Activated CD8-positive, alpha-beta memory T cell treated with anti-CD3 and anti-CD28 coated beads, Interleukin-2, amount 50 U/mL, for 24 hours (primary cell): ENCODE results near the gene RPS6KA5.
"Not testable (repeated sequence)": the region's sequence is repeated elsewhere in the genome, so short reads cannot be mapped to it uniquely, and the experiment has no call there.

ENCODE experiments used
- DNase-seq: peaks from one replicate; pipeline ENCODE4 v3.0.0-alpha.2; 2020; ENCODE audit errors: extremely low read depth

RPS6KA5 gene

DNA sequence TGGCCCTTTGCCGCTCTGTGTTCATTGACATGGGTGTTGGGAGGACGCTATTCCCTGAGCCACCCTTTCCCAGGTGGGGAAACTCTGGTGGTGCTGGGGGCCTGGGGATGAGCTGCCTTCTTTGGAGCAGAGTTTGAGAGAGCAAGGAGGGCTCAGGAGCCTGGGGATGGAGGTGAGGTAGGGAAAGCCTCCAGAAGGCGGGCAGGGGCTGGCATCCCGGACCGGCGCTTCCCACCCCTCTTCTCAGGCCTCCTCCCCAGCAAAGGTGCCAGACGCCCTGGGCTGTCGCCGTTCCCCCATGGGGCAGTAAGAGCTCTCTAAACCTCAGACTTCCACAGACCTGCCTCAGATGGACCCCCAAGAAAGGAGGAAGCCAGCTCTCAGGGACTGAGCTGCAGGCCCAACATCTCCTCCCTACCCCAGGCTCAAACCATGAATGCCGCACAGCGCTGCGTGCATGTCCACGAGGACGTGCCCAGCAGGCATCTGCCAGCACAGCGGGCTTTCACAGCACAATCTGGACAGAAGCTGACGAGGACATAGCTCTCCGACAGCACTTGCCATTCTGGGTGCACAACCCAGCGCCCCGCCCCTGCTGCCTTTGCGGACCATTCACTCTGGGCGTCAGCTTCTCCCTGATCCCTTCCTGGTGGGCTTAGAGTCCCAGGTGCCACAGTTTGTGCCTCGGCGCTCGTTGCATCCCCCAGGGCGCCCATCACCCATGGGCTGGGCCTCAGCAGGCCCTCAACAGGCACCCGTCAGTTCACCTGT lies 229.3 kb downstream of the RPS6KA5 start:
- no peak for DNase-seq

- no peak for DNase-seq
Measured at GRCh38 chr14:90829677-90830076, 230.8 kb downstream of the RPS6KA5 start.

DNA sequence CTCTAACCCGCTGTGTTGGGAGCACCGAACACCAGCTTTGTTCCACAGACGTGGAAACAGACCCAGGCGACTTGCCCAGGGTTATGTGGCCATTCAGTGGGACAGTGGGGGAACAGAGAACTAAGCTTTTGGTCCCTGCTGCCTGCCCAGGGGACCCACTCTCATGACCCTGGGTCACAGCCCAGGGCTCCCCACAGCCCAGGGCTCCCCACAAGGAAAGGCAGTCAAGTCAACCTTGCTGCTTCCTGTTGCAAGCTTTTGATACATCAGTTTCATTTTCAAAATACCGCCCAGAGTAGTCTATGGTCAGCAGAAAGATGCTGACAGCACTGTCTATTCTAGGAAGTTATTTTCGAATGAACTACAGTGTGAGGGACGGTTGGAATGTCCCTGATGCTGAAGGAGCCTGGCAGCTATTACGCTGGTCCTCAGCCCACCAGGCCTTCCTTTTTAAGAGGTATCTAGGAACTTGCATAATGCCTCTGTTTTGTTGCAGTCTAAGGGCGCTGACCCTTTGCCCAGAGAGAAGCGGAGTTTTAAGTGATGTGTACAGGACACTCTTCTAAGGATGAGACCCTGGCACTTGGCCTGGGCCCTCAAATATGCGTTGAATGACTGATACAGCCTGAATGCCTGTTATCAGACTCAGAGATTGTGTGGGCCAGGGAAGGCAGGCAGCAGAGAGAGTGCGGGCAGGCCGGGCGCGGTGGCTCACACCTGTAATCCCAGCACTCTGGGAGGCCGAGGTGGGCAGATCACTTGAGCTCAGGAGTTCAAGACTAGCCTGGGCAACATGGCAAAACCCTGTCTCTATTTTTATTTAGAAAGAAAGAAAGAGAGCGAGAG lies 231.6 kb downstream of the RPS6KA5 start:
- DNase-seq: no peak

- DNase-seq: peak; percentile 74
Measured at GRCh38 chr14:90827919-90828610, 232.4 kb downstream of the RPS6KA5 start.

DNA sequence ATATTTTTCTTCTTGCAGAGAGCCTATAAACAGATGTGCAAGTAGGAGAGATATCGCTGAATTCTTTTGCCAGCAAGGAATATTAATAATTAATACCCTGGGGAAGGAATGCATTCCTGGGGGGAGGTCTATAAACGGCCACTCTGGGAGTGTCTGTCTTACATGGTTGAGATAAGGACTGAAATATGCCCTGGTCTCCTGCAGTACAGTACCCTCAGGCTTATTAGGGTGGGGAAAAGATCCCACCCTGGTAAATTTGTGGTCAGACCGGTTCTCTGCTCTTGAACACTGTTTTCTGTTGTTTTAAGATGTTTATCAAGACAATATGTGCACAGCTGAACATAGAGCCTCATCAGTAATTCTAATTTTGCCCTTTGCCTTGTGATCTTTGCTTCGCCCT lies 236.9 kb downstream of the RPS6KA5 start:
- DNase-seq: not testable (repeated sequence)

DNA sequence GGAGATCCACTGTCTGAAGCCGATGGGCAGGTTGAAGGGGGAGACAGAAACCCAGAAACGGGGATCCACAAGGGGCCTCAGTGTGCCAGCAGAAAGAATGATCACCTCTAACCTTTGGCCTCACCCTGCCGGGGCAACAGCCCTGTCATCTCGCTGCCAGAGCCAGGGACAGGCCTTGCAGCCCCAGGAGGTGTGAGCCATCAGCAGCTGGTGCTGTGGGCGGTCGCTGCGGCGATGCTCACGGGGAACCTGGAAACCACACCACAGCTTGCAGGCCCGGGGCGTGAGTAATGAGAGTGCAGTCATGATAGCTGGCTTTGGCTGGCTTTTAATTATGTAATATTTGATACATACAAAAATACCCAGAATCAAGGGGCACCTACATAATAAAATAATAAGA lies 239.5 kb downstream of the RPS6KA5 start:
- peak; percentile 46 for DNase-seq

- no peak for DNase-seq
Measured at GRCh38 chr14:90819734-90820393, 240.6 kb downstream of the RPS6KA5 start.

DNA sequence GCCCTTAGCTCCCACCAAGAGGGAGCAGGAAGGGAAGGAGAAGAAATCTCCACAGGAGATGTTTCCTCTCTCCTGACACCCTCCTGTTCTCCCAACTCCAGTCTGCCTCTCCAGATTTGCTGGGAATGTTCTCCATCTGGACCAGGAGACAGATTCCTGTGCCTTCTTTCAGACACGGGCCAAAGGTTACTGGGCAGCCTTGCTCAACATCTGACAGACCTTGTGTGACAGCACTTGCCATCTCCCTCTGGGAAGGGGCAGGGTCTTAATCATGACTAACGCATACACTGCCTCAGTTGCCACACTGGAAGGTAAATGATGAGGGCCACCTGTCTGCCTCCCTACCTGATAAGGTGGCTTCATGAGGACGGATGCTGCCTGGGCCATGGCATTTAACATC lies 241.7 kb downstream of the RPS6KA5 start:
- DNase-seq: no peak

DNA sequence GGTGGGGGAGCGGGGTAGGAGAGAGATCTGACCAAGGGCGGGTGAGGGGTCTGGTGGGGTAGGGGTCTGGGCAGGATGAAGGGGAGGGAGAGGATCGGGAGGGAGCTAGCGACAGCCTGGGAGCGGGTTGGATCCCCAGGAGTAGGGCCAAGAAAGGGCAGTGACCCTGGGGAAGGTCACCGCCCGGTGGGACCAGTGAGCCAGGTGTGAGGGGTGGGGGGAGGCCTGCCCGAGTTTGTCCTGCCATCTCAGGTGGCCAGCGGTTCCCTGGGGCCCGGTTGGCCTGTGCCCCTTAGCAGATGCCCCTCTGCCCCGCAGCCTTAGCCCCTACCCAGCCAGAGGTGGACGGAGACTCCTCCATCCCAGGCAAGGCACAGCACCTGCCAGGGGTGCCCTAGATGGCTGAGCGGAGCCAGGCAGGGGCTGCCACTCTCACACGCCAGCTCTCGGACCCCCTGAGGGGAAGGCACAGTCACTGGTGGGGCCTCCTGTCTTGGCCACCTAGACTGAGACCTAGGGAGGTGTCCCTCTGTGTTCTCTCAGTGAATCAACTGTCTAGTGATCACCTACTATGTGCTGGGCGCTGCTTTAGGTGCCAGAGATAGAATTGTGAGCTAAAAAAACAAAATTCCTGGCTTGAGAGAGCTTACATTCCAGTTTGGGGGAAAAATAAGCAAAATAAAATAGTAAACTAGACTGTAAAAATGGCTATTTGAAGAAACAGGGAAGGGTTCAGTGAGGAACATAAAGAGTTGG lies 243.6 kb downstream of the RPS6KA5 start:
- no peak for DNase-seq

GRCh38 chr14:90815822-90816662 lies 244.4 kb downstream of the RPS6KA5 start, which contains the start of gene TTC7B:
Gene TTC7B, minus strand, starts transcription at chr14:90816430. Its CDS starts 135 bp downstream, at chr14:90816295.
- DNase-seq: no peak

GRCh38 chr14:90815572-90815821 lies 244.9 kb downstream of the RPS6KA5 start:
- DNase-seq: no peak

DNA sequence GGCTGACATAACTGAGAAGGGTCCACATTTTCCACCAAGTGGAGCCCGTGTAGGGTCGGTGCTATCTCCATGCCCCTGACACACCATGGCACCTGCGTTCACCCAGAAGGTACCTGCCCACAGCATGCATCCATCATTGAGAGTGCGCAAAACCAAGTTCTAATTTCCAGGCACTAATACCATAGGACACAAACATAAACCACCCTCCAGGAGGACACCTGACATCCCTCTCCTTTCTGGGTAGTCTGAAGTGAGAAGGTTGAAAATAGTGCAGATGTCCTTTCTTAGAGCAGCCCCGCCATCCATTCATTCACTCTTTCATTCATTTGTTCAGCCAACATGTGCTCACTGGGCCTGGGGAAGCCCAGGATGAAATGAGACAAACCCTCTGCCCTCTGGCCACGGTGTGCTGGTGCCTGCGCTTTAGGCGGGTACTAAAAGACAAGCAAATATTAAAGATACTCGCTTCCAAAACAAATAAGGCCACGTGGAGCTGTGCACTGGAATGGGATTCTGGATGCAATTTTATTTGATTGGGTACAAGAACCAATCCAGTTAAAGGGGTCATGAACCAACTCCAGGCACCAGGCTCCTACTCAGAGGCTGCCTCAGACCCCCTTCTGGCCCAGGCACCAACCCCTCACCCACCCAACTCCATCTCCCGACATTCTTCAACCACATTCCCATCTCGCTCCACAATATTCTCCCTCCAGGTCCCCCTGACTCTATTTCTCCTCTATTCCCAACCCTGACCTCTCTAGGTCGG lies 245.5 kb downstream of the RPS6KA5 start:
- no peak for DNase-seq

GRCh38 chr14:90813442-90813841 lies 247.0 kb downstream of the RPS6KA5 start:
- no peak for DNase-seq

- no peak for DNase-seq
Measured at GRCh38 chr14:90812109-90812508, 248.3 kb downstream of the RPS6KA5 start.

DNA sequence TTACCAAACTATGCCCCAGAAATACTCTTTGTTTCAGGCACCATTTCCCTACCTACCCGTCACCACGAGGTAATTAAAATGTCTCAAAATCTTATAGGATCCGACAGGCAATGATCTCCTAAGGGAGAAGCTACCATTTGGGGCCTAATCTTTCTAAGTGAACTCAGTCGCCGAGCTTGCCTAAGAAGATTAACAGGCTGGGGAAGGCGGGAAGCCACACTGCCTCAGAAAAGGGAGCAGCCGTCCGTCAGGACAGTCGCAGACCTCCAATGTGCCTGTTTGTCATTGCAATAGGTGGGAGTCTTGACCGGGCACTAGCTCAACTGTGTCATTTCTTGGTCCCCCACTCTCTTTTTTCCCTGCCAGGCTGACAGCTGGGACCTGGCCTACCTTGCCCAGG lies 248.8 kb downstream of the RPS6KA5 start:
- DNase-seq: no peak

DNA sequence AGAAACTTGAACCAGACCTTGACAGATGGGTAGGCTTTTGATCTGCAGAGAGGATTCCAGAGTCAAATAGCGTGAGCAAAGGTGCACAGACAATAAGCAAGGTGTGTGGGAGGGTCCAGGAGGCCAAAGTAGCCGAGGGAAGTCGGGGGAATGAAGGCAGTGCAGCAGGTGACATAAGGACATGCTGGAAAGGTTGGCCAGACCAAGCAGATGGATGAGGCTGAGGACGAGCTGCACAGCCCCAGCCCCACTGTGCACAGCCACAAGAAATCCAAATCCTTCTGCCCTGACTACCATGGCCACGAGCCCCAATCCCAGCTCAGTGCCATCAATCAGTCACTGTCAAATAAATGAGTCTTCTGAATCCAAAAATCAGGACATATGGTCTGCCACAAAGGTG lies 249.6 kb downstream of the RPS6KA5 start:
- no peak for DNase-seq

- no peak for DNase-seq
Measured at GRCh38 chr14:90809530-90810312, 250.7 kb downstream of the RPS6KA5 start.

DNA sequence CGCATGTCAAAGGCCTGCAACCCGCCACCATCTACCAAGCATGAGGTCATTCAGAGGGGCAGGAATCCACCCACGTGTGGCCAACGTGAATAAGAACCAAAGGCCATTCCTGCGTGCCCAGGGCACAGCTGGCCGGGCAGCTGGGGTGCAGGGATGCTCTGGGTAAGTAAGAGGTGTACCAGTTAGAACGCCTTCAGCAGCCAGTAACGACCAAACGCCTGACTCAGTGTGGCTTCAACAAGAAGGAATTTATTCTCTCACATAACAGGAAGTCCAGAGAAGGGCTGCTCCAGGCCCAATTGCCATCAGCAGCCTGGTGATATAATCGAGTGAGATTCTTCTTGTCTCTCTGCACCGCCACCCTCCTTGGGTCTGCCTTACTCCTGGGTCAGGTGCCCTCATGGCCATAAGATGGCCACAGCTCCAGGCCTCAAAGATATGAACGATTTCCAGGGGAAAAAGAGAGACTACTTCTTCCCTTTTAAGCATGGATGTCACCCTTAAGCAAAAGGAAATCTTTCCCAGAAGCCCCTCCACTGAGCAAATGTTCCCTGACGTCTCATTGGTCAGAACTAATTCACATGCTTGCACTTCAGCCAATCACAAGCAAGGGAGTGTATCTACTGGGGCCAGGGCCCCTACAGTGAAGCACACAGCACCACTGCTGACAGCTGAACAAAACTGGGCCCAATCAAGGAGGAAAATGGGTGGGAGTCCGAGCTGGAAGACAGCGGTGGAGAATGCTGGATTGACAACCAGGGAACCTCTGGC lies 251.5 kb downstream of the RPS6KA5 start:
- no peak for DNase-seq
